NOMO-1 (cell line): Measurements from ENCODE around the gene CAP2.

Experiments
- DNase-seq, 2 experiments: peaks; one replicate each; lab custom pipeline; 2025; ENCODE audit not compliant: unreplicated experiment in 2 of 2; lab: John Stamatoyannopoulos, UW

Gene CAP2

DNA sequence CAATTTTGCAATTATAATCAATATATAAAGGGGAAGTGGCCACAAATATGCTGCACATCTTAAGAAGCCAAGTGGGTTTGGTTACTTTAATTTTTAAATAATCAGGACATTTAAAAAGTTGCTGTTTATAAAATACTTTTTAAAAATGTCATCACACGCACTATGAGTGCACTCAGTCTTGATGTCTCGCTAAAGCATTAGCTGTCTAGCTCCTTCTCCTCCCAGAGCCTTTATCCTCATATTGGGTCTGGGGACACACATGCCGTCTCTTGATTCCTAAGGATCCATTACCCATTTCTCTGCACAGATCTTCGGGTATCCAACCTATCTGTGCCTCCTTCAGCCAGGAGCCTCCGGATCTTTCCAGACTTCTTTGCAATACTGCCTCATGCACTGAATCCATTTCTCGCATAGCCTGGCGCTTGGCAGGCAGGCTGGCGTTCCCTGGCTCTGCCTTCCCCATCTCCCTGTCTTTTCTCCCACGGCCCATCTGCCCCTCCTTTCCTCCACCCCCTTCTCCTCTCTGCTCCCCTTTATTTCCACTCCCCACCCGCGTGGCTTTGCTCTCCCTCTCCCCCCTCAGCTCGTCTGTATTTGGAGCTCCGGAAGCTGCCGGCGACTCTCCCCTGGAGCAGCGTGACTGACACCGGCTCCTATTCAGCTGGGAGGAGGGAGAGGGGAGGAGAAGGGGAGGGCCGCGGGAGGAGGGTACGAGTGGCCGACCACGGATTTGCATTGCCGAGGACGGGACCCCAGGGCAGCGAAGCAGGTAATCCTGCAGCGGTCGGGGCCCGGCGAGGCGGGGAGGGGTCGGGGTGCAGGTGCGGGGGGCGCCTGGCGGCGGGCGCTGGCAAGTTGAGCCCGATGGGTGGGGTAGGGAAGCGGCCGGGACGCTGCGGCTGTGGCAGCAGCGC is at the start of gene CAP2:
CAP2 (plus strand) TSS at position 618 of the 914 bp plus-strand sequence. CDS start 27,961 bp downstream, outside the sequence.
- DNase-seq = no peak

GRCh38 chr6:17347012-17347411 is 46.4 kb upstream of the CAP2 start:
- DNase-seq = no peak

DNA sequence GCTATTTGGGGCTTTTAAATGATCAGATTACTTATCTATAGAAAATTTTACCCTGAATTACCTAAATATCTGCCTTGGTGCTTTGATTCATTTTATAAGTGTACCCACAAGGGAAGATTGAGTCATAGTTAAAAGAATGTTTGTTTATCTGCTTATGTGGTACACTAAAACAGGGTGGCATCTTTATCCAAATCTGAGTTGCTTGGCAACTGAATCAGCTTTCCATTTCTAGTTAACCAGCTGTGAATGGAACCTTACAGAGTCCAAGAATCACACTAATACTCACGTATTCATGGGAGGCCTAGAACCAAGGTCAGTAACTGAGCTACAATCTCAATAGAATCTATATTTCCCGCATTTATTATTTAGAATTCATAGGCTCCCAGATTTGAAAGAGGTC is 44.0 kb upstream of the CAP2 start:
- no peak for DNase-seq

- DNase-seq = no peak
These were observed 41.1 kb upstream of the CAP2 start for GRCh38 chr6:17352302-17352701.

DNA sequence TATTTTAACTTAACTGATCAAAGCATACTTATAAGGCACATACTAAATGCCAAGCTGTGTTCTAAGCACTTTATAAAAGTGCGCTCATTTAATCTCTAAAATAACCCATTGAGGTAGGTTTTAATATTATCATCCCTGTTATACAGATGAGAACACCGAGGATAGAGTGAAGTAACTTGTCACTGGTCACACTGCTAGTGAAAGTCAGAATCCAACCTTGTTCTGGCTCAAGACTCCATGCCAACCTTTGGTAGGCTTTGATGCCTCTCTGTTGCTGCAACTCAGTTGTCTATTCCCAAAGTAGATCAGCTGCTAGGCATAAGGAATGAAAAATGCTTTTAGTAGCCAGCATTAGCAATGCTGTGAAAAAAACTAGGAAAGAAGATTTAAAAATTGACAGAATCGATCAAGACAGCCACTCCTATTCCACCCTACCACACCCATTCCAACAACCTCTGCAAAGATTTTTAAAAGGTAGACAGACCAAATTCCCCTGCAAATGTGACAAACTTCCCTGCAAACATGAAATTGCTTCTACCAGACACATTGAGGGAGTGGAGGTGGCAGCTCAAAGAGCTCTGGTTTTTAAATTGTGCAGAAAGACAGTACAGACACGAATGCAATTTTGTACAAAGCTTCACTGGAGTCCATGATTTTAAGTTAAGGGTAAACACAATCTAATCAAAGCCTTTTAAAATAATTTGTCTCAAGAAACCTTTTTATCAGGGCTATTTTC is 39.8 kb upstream of the CAP2 start:
- no peak for DNase-seq

GRCh38 chr6:17354700-17355403 is 38.5 kb upstream of the CAP2 start:
- peak; percentile 27 to 78 for DNase-seq

DNA sequence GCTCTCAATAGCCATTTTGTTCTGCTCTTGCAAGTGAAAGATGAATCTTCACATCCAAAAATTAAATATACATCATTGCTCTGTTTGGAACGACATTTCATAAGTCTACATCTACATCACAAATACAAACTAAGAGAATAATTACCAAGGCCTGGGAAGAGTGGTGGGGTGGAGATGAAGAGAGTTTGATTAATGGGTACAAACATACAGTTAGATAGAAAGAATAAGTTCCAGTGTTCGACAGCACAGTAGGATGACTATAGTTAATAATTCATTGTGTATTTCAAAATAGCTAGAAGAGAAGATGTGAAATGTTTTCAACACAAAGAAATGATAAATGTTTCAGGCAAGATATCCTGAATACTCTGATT is 38.0 kb upstream of the CAP2 start:
- no peak for DNase-seq

GRCh38 chr6:17358515-17358914 is 34.9 kb upstream of the CAP2 start:
- DNase-seq = no peak

DNA sequence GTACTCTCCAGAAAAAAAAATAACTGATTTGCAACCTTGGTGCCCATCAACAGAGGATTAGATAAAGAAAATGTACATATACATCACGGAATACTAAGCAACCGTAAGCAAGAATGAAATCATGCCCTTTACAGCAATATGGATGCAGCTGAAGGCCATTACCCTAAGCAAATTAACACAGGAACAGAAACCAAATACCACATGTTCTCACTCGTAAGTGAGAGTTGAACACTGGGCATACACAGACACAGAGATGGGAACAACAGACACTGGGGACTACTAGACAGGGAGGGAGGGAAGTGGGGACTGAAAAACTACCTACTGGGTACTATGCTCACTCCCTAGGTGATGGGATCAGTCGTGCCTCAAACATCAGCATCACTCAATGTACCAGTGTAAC is 32.8 kb upstream of the CAP2 start:
- no peak for DNase-seq

DNA sequence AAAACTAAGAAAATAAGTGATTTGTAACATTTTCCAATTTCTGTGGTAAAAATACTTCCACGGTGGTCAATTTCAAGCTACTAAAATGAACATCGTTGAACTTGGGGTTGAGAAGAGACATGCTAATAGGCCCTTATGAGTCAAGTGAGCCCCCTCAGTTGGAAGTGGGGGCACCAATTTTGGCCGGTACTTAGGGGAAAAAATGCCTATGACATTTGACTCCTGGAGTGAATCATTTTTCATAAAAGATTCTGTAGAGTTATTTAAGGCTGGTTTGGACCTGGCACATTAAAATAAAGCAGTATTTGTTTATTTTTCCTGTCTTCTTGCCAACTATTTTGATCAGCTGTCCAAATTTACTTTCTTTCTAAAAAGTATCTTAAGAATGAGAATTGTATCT is 32.4 kb upstream of the CAP2 start:
- DNase-seq = no peak

GRCh38 chr6:17365961-17366360 is 27.4 kb upstream of the CAP2 start:
- no peak for DNase-seq

DNA sequence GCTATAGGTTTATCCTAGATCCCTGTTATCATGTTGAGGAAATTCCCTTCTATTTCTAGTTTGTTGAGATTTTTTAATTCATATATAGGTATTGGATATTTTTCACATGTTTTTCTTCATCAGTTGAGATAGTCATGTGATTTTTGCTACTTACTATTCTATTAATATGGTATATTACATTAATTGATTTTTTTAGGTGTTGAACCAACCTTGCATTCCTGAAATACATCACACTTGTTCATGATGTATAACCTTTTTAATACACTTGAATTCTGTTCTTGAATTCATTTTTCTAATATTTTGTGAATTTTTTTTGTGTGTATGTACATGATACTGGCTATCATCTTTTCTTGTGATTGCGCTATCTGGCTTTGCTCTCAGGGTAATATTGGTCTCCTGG is 25.5 kb upstream of the CAP2 start:
- no peak for DNase-seq

- peak; percentile 37 to 76 for DNase-seq
These were observed 11.8 kb upstream of the CAP2 start for GRCh38 chr6:17381424-17382147.

GRCh38 chr6:17385660-17386059 is 7.7 kb upstream of the CAP2 start:
- no peak for DNase-seq

GRCh38 chr6:17388365-17388764 is 5.0 kb upstream of the CAP2 start:
- DNase-seq = peak; percentile 6 to 17

GRCh38 chr6:17389274-17389847 is 4.0 kb upstream of the CAP2 start:
- DNase-seq = no peak

GRCh38 chr6:17390276-17390675 is 3.1 kb upstream of the CAP2 start:
- DNase-seq = no peak

- no peak for DNase-seq
These were observed 1.4 kb upstream of the CAP2 start for GRCh38 chr6:17391976-17392375.

GRCh38 chr6:17393892-17394631 is 667 bp downstream of the CAP2 start:
- peak; percentile 11 to 12 for DNase-seq

DNA sequence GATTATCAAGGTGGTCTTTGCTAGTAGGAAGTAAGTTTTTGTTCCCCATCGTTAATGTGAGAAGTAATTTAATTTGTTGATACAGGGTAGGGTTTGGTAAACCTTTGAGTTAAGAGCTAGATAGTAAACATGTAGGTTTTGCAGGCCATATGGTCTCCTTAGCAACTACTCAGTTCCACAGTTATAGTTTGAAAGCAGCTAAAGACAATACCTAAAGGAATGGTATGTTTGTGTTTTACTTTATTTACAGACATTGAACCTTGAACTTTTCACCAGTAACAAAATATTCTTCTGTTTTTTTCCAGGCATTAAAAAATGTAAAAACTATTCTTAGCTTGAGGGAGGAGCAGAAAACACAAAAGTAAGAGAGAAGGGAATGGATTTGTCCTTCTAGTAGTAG is 1.7 kb downstream of the CAP2 start:
- DNase-seq = no peak
